GM10266 (cell line): ENCODE measurements around the gene AFAP1.

Experiments
- DNase-seq: peaks from one replicate; pipeline ENCODE4 v3.0.0; 2012; ENCODE audit errors: extremely low spot score
- CTCF ChIP-seq: IDR thresholded peaks from 2 replicates; pipeline ENCODE4 v1.5.1; 2012; ENCODE audit warnings: mild to moderate bottlenecking, low read depth; ENCODE audit not compliant: control insufficient read depth, insufficient read depth; ENCODE audit errors: missing control alignments

Gene AFAP1

GRCh38 chr4:7761312-7761711 is 178.3 kb downstream of the AFAP1 start:
- no peak for DNase-seq
- TF ChIP-seq CTCF: no peak

GRCh38 chr4:7760706-7761105 is 179.0 kb downstream of the AFAP1 start:
- TF ChIP-seq CTCF: no peak
- DNase-seq: no peak

- no peak for TF ChIP-seq CTCF
- no peak for DNase-seq
These were observed 179.4 kb downstream of the AFAP1 start for GRCh38 chr4:7760228-7760627.

GRCh38 chr4:7759635-7760034 is 180.0 kb downstream of the AFAP1 start:
- TF ChIP-seq CTCF: no peak
- no peak for DNase-seq

- no peak for TF ChIP-seq CTCF
- DNase-seq: peak; percentile 40
These were observed 180.4 kb downstream of the AFAP1 start for GRCh38 chr4:7759216-7759615.

GRCh38 chr4:7758476-7758875 is 181.2 kb downstream of the AFAP1 start:
- no peak for DNase-seq

More at GRCh38 chr4:7758476-7758875, 181.2 kb downstream of the AFAP1 start:
- TF ChIP-seq CTCF: no peak
